H9 (cell line): Measurements from ENCODE around the gene WWC1. TPM values are rescaled to one million over a fixed set of nuclear protein-coding genes. Genes with fewer than 3 reads are reported as not detected.

ENCODE experiments used
- DNase-seq: peaks from one replicate; pipeline ENCODE4 v3.0.0-alpha.2; 2017
- H2AFZ ChIP-seq: one replicate; pipeline ENCODE4 v1.6.1; 2013; ENCODE audit warnings: mild to moderate bottlenecking, low read length, control low read depth, moderate library complexity
- H2AK5ac ChIP-seq: 2 replicates; pipeline ENCODE4 v1.6.1; 2013; ENCODE audit warnings: low read length, control low read depth, mixed read lengths; ENCODE audit not compliant: insufficient read length
- H2BK120ac ChIP-seq: one replicate; pipeline ENCODE4 v1.6.1; 2013; ENCODE audit warnings: low read depth, mild to moderate bottlenecking, low read length, control low read depth, inconsistent platforms; ENCODE audit not compliant: poor library complexity, severe bottlenecking
- H2BK12ac ChIP-seq: 2 replicates; pipeline ENCODE4 v1.6.1; 2013; ENCODE audit warnings: low read length, control low read depth, mixed read lengths, low read depth; ENCODE audit not compliant: insufficient read length
- H2BK15ac ChIP-seq: 2 replicates; pipeline ENCODE4 v1.6.1; 2013; ENCODE audit warnings: low read depth, low read length, control low read depth
- H2BK20ac ChIP-seq: one replicate; pipeline ENCODE4 v1.6.1; 2013; ENCODE audit warnings: low read depth, mild to moderate bottlenecking, low read length, control low read depth, inconsistent platforms; ENCODE audit not compliant: poor library complexity, severe bottlenecking
- H2BK5ac ChIP-seq: 2 replicates; pipeline ENCODE4 v1.6.1; 2013; ENCODE audit warnings: low read length, control low read depth, mixed read lengths; ENCODE audit not compliant: insufficient read length
- H3K14ac ChIP-seq: 2 replicates; pipeline ENCODE4 v1.6.1; 2013; ENCODE audit warnings: low read length, control low read depth; ENCODE audit not compliant: insufficient read depth
- H3K18ac ChIP-seq: 2 replicates; pipeline ENCODE4 v1.6.1; 2013; ENCODE audit warnings: low read depth, mild to moderate bottlenecking, mixed read lengths, low read length, control low read depth; ENCODE audit not compliant: insufficient read length
- H3K23ac ChIP-seq: 2 replicates; pipeline ENCODE4 v1.6.1; 2013; ENCODE audit warnings: low read length, control low read depth, mixed read lengths, low read depth; ENCODE audit not compliant: insufficient read length
- H3K23me2 ChIP-seq: 2 replicates; pipeline ENCODE4 v1.6.1; 2013; ENCODE audit warnings: low read depth, mild to moderate bottlenecking, mixed read lengths, low read length, control low read depth; ENCODE audit not compliant: insufficient read length, poor library complexity, severe bottlenecking
- H3K27ac ChIP-seq: 2 replicates; pipeline ENCODE4 v1.5.1; 2013; ENCODE audit warnings: low read length, control low read depth, mixed read lengths, low read depth; ENCODE audit not compliant: insufficient read length
- H3K27me3 ChIP-seq: 2 replicates; pipeline ENCODE4 v1.6.1; 2013; ENCODE audit warnings: low read length, control low read depth, inconsistent platforms; ENCODE audit not compliant: insufficient read depth
- H3K4ac ChIP-seq: 2 replicates; pipeline ENCODE4 v1.6.1; 2013; ENCODE audit warnings: low read depth, mild to moderate bottlenecking, control low read depth, inconsistent platforms, low read length, moderate library complexity
- H3K4me1 ChIP-seq: 2 replicates; pipeline ENCODE4 v1.6.1; 2013; ENCODE audit warnings: low read length, control low read depth, inconsistent platforms; ENCODE audit not compliant: insufficient read depth
- H3K4me2 ChIP-seq: 2 replicates; pipeline ENCODE4 v1.6.1; 2013; ENCODE audit warnings: low read length, control low read depth, mixed read lengths; ENCODE audit not compliant: insufficient read length, insufficient read depth
- H3K56ac ChIP-seq: 2 replicates; pipeline ENCODE4 v1.6.1; 2013; ENCODE audit warnings: low read depth, mild to moderate bottlenecking, mixed read lengths, low read length, control low read depth; ENCODE audit not compliant: insufficient read length
- H3K79me1 ChIP-seq: 2 replicates; pipeline ENCODE4 v1.6.1; 2013; ENCODE audit warnings: low read depth, mild to moderate bottlenecking, moderate library complexity, low read length, control low read depth, inconsistent platforms; ENCODE audit not compliant: insufficient read depth, poor library complexity, severe bottlenecking
- H3K79me2 ChIP-seq: 2 replicates; pipeline ENCODE4 v1.6.1; 2013; ENCODE audit warnings: low read length, control low read depth, inconsistent platforms; ENCODE audit not compliant: insufficient read depth
- H3K9ac ChIP-seq: 2 replicates; pipeline ENCODE4 v1.6.1; 2013; ENCODE audit warnings: low read length, control low read depth, mixed read lengths; ENCODE audit not compliant: insufficient read length; ENCODE audit errors: extremely low read depth
- H3K9me3 ChIP-seq: one replicate; pipeline ENCODE4 v1.6.1; 2013; ENCODE audit warnings: low read depth, low read length, inconsistent platforms; ENCODE audit not compliant: control insufficient read depth
- H3T11ph ChIP-seq: one replicate; pipeline ENCODE4 v1.6.1; 2013; ENCODE audit warnings: mild to moderate bottlenecking, low read length, control low read depth, inconsistent platforms
- H4K20me1 ChIP-seq: one replicate; pipeline ENCODE4 v1.6.1; 2013; ENCODE audit not compliant: control insufficient read depth, insufficient read length, insufficient read depth
- H4K5ac ChIP-seq: 2 replicates; pipeline ENCODE4 v1.6.1; 2013; ENCODE audit warnings: low read depth, mild to moderate bottlenecking, mixed read lengths, low read length, control low read depth; ENCODE audit not compliant: insufficient read length
- H4K8ac ChIP-seq: replicated peaks from 2 replicates; pipeline ENCODE4 v1.6.1; 2013; ENCODE audit warnings: low read length, control low read depth, mixed read lengths, low read depth; ENCODE audit not compliant: insufficient read length
- H4K91ac ChIP-seq: 2 replicates; pipeline ENCODE4 v1.6.1; 2013; ENCODE audit warnings: low read depth, mild to moderate bottlenecking, moderate library complexity, mixed read lengths, low read length, control low read depth; ENCODE audit not compliant: insufficient read length
- H3K27ac Mint-ChIP-seq, 3 experiments: 2 replicates in 2 of 3; 3 replicates in 1 of 3; pipeline ENCODE4 v1.8.0; 2020 to 2021; ENCODE audit warnings: mixed read lengths in 3 of 3, mild to moderate bottlenecking in 1 of 3, moderate library complexity in 1 of 3
- H3K27me3 Mint-ChIP-seq: 2 replicates; pipeline ENCODE4 v1.8.0; 2021; ENCODE audit warnings: low read depth, mild to moderate bottlenecking, moderate library complexity, mixed read lengths
- H3K36me3 Mint-ChIP-seq, 3 experiments: 2 replicates in 2 of 3; 3 replicates in 1 of 3; pipeline ENCODE4 v1.8.0; 2020 to 2021; ENCODE audit warnings: low read depth in 3 of 3, mixed read lengths in 3 of 3; ENCODE audit not compliant: insufficient read depth in 1 of 3
- H3K4me1 Mint-ChIP-seq, 2 experiments: 2 replicates each; pipeline ENCODE4 v1.8.0; 2020; ENCODE audit warnings: mixed read lengths in 2 of 2
- H3K4me3 Mint-ChIP-seq, 2 experiments: 2 replicates in 1 of 2; 3 replicates in 1 of 2; pipeline ENCODE4 v1.8.0; 2020 to 2021; ENCODE audit warnings: mild to moderate bottlenecking in 2 of 2, mixed read lengths in 2 of 2, moderate library complexity in 1 of 2
- H3K9me3 Mint-ChIP-seq, 2 experiments: 2 replicates in 1 of 2; 3 replicates in 1 of 2; pipeline ENCODE4 v1.8.0; 2020; ENCODE audit warnings: mild to moderate bottlenecking in 2 of 2, mixed read lengths in 2 of 2, moderate library complexity in 1 of 2
- WGBS: extraction: QIAGEN DNeasy Blood & Tissue Kit; methylation state at CpG from one replicate; pipeline ENCODE4 v1.1.7; 2013; ENCODE audit warnings: missing lambda C conversion rate, low lambda C conversion rate, mixed read lengths; ENCODE audit not compliant: insufficient read length; ENCODE audit errors: extremely low coverage; 5-methylcytosine and 5-hydroxymethylcytosine counted together
- total RNA-seq: library from RNA; stranded (reverse); gene quantifications from 2 replicates; pipeline ENCODE4 v1.2.1, GENCODE V29; 2021
- TF ChIP-seq, protein P1 (sequence below): fragments of 200-600 bp; sonication (generic); conservative IDR thresholded peaks from 3 replicates; pipeline ENCODE4 v1.8.0; 2021; ENCODE audit warnings: antibody characterized with exemption, mild to moderate bottlenecking

Gene WWC1
- total RNA-seq, 1 experiment from 2014 or later: 28.2 TPM

DNA sequence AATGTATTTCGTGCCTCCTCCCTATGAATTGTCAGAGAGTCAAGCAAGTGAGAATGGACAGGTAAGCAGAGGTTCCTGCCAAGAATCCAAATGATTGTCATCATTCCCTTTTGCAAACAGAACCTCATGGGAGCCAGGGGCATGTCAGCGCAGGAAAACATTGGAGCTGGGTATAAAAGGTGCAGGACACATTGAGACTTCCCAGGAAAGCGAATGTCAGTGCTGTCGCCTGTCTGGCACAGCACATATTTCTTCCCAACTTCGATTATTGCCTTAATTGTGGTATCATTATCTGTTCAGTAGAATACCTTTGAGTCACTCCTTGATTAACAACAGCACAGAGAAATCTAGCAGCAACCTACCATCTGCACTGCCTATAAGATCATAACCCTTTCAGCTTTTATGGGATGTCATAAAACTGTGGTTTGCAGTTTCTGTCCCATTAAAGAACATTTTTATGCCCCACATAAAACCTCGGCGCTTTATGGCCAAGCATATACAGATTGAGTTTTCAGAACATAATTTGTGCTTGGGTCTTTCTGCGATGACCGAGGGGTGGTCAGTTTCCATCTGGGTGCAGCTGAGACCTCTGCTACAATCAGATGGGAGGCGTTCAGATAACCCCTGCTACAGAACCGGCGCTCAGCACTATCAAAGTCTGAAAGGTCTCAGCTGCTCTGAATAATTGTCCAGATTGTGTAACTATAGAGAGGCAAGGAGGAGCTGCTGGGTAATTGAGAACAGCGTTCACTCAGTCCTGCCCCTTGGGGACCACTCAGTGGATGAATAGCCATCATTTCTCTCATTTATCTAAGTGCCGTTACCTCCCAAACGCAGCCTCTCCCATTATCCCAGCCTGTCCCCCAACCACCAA lies 30.9 kb upstream of the WWC1 start:
- Histone ChIP-seq H3K79me1 (no peaks in the 10 kb centered on the region), H2BK15ac (no peak overlapping the region), H2BK20ac (no peak overlapping the region), H3T11ph (no peak overlapping the region), H3K14ac (no peak overlapping the region), H2BK5ac (no peak overlapping the region), H2BK12ac (no peak overlapping the region), H2AFZ (no peak overlapping the region), H3K4me2 (no peak overlapping the region), H2AK5ac (no peak overlapping the region), H3K4ac (no peak overlapping the region), H2BK120ac (no peak overlapping the region), H4K20me1 (no peaks in the 10 kb centered on the region), H3K79me2 (no peaks in the 10 kb centered on the region), H3K9ac (no peak overlapping the region), H3K23ac (no peak overlapping the region), H3K9me3 (no peaks in the 10 kb centered on the region), H3K56ac (no peak overlapping the region), H4K5ac (no peak overlapping the region), H3K4me1 (no peaks in the 10 kb centered on the region), H3K27me3 (no peaks in the 10 kb centered on the region), H3K23me2 (no peaks in the 10 kb centered on the region), H3K18ac (no peak overlapping the region), H3K27ac (no peak overlapping the region), H4K8ac (no peak overlapping the region), H4K91ac (no peak overlapping the region)
- H3K27ac Mint-ChIP-seq: no peak overlapping the region
- no peaks in the 10 kb centered on the region for H3K36me3 Mint-ChIP-seq
- no CpG with 5 or more reads among the region's 15 CpGs for WGBS
- H3K4me1 Mint-ChIP-seq: peaks cover 0 to 4% of the 10 kb centered on the region in 2 experiments; a peak in 2 of 4 replicates
- no peak overlapping the region for H3K4me3 Mint-ChIP-seq
- TF ChIP-seq, protein P1, sequence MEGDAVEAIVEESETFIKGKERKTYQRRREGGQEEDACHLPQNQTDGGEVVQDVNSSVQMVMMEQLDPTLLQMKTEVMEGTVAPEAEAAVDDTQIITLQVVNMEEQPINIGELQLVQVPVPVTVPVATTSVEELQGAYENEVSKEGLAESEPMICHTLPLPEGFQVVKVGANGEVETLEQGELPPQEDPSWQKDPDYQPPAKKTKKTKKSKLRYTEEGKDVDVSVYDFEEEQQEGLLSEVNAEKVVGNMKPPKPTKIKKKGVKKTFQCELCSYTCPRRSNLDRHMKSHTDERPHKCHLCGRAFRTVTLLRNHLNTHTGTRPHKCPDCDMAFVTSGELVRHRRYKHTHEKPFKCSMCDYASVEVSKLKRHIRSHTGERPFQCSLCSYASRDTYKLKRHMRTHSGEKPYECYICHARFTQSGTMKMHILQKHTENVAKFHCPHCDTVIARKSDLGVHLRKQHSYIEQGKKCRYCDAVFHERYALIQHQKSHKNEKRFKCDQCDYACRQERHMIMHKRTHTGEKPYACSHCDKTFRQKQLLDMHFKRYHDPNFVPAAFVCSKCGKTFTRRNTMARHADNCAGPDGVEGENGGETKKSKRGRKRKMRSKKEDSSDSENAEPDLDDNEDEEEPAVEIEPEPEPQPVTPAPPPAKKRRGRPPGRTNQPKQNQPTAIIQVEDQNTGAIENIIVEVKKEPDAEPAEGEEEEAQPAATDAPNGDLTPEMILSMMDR: no peak
- no peaks in the 10 kb centered on the region; a peak in 1 of 5 replicates for H3K9me3 Mint-ChIP-seq
- H3K27me3 Mint-ChIP-seq: no peaks in the 10 kb centered on the region; the same call in 1 of the 2 replicates
- DNase-seq: no peak
